Measurements from ENCODE around the gene KYNU. TPM values are rescaled to one million over a fixed set of nuclear protein-coding genes. Genes with fewer than 3 reads are reported as not detected.

Gene KYNU
- total RNA-seq, 3 donors from 2014 or later, result 1.7 to 3.3 (median 2.7) TPM

- H3K4me3 ChIP-seq, result no peak overlapping the region
- no peak for TF ChIP-seq CTCF (IDR thresholded peaks at IDR 0.05)
- H3K9me3 ChIP-seq, result no peaks in the 10 kb centered on the region
Measured at GRCh38 chr2:142954493-142954892, 77.0 kb downstream of the KYNU start.

GRCh38 chr2:142957144-142957543 lies 79.7 kb downstream of the KYNU start:
- no peak for ATAC-seq
- no peaks in the 10 kb centered on the region for H3K4me1 ChIP-seq (ENCODE audit: low read depth)
- DNase-seq, result no peak
- no peaks in the 10 kb centered on the region for H3K9me3 ChIP-seq
- intact Hi-C loops (cut with DNase I, micrococcal nuclease), result no loop called here
- TF ChIP-seq CTCF (IDR thresholded peaks at IDR 0.05), result no peak
- no peaks in the 10 kb centered on the region for H3K36me3 ChIP-seq (ENCODE audit: low read depth)
- H3K4me3 ChIP-seq, result no peak overlapping the region

More at GRCh38 chr2:142954493-142954892, 77.0 kb downstream of the KYNU start:
- intact Hi-C loops (cut with DNase I, micrococcal nuclease), result no loop called here
- ATAC-seq (no peak), DNase-seq (no peak)
- Histone ChIP-seq H3K4me1 (ENCODE audit: low read depth) (no peaks in the 10 kb centered on the region), H3K36me3 (ENCODE audit: low read depth) (no peaks in the 10 kb centered on the region)

- DNase-seq (no peak), ATAC-seq (no peak)
- H3K4me3 ChIP-seq, result no peak overlapping the region
- intact Hi-C loops (cut with DNase I, micrococcal nuclease), result no loop called here
- no peaks in the 10 kb centered on the region for H3K4me1 ChIP-seq (ENCODE audit: low read depth)
- no peaks in the 10 kb centered on the region for H3K36me3 ChIP-seq (ENCODE audit: low read depth)
- TF ChIP-seq CTCF (IDR thresholded peaks at IDR 0.05), result no peak
- no peaks in the 10 kb centered on the region for H3K9me3 ChIP-seq
Measured at GRCh38 chr2:142961202-142961601, 83.7 kb downstream of the KYNU start.

GRCh38 chr2:142965443-142965842 lies 88.0 kb downstream of the KYNU start:
- TF ChIP-seq CTCF (IDR thresholded peaks at IDR 0.05), result no peak
- H3K36me3 ChIP-seq (ENCODE audit: low read depth), result no peaks in the 10 kb centered on the region
- DNase-seq (no peak), ATAC-seq (no peak)
- no peaks in the 10 kb centered on the region for H3K4me1 ChIP-seq (ENCODE audit: low read depth)
- no peak overlapping the region for H3K4me3 ChIP-seq
- intact Hi-C loops (cut with DNase I, micrococcal nuclease), result no loop called here
- no peaks in the 10 kb centered on the region for H3K9me3 ChIP-seq

GRCh38 chr2:142966284-142966683 lies 88.8 kb downstream of the KYNU start:
- intact Hi-C loops (cut with DNase I, micrococcal nuclease), result no loop called here
- H3K36me3 ChIP-seq (ENCODE audit: low read depth), result no peaks in the 10 kb centered on the region
- H3K4me3 ChIP-seq, result no peak overlapping the region
- H3K9me3 ChIP-seq, result no peaks in the 10 kb centered on the region
- no peak for ATAC-seq
- no peaks in the 10 kb centered on the region for H3K4me1 ChIP-seq (ENCODE audit: low read depth)
- DNase-seq, result no peak
- TF ChIP-seq CTCF (IDR thresholded peaks at IDR 0.05), result no peak

GRCh38 chr2:142967060-142967459 lies 89.6 kb downstream of the KYNU start:
- H3K4me3 ChIP-seq, result no peak overlapping the region
- intact Hi-C loops (cut with DNase I, micrococcal nuclease), result no loop called here
- no peak for TF ChIP-seq CTCF (IDR thresholded peaks at IDR 0.05)
- no peaks in the 10 kb centered on the region for H3K9me3 ChIP-seq
- DNase-seq (no peak), ATAC-seq (no peak)
- H3K4me1 ChIP-seq (ENCODE audit: low read depth), result no peaks in the 10 kb centered on the region
- no peaks in the 10 kb centered on the region for H3K36me3 ChIP-seq (ENCODE audit: low read depth)
